Measurements from ENCODE around the gene AMPD1.
A peak's percentile ranks its signal among the peaks of the same experiment; 100 is the strongest.

Gene AMPD1

DNA sequence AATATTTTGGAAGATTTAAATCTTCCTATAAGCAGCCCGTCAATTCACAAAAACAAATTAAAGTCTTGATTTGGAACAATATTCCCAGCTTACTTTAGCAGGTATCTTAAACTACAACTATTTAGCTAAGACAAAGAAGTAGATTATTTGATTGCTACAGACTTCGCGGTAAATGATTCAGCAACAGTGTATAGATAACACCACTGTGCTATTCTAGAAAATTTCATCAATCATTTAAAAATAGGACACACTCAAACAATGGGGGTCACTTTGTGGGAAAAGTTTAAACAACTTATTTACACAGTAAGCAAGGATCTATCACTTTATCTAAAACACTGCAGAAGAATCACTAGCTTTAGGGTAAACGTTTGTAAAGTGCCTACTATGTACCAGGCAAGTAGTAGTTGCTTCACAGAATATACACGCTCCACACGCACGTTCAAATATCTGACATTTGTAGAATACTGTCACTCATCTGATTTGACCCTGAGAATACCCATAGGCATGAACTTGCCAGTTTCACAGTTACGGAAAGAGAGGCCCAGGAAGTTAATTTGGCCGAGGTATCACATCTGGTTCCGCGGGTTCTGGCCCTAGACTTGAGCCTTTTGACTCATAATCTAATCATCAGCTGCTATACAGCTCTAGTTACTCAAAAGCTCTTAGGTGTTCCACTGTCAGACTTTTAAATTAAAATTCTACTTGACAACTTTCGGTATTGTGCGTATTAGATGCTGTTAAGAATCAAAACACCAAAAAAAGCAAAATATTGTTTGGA, 26.4 kb downstream of the AMPD1 start:
- H3K4ac ChIP-seq (ENCODE audit: low read length), result no peak overlapping the region
- no peak overlapping the region for H4K8ac ChIP-seq (ENCODE audit: low read depth, low read length)
- H2AK5ac ChIP-seq (ENCODE audit: low read depth, low read length), result no peak overlapping the region
- peak overlapping the region; percentile 98 for H2AFZ ChIP-seq (ENCODE audit: low read length)
- H3K4me3 ChIP-seq (ENCODE audit: low read length in 2 of 2), result peak overlapping the region in 1 of 2 donors; percentile 56
- WGBS, 2 donors (ENCODE audit: extremely low coverage in 2 of 2, insufficient read length in 2 of 2, insufficient replicate concordance in 1 of 2), result no CpG with 5 or more reads among the region's 13 CpGs
- H3K4me1 ChIP-seq (ENCODE audit: control insufficient read depth in 2 of 2, insufficient read depth in 1 of 2, low read depth in 1 of 2, low read length in 2 of 2), result peaks cover 0 to 4% of the 10 kb centered on the region in 2 donors
- no peaks in the 10 kb centered on the region for H3K79me1 ChIP-seq (ENCODE audit: low read depth, low read length)
- H2BK12ac ChIP-seq (ENCODE audit: low read length), result no peak overlapping the region
- no peak overlapping the region for H3K18ac ChIP-seq (ENCODE audit: low read length)
- H3K27ac ChIP-seq (replicated peaks; ENCODE audit: low read length), result no peak overlapping the region
- no peaks in the 10 kb centered on the region for H3K9me3 ChIP-seq (replicated peaks in 1 of 2; ENCODE audit: control insufficient read depth in 2 of 2, insufficient read depth in 1 of 2, low read depth in 1 of 2, low read length in 2 of 2)
- no peak overlapping the region for H2BK15ac ChIP-seq (ENCODE audit: low read length)
- H3K27me3 ChIP-seq (ENCODE audit: control insufficient read depth in 3 of 3, insufficient read depth in 3 of 3, low read depth in 1 of 3, low read length in 3 of 3), result peaks cover 0 to 81% (median 18%) of the 10 kb centered on the region in 3 experiments
- H4K91ac ChIP-seq (ENCODE audit: low read depth, low read length, poor library complexity), result no peak overlapping the region
- H3K14ac ChIP-seq (ENCODE audit: low read length), result no peak overlapping the region
- no peak overlapping the region for H3K9ac ChIP-seq (ENCODE audit: low read depth, low read length, poor library complexity)
- peak; percentile 5 for DNase-seq (ENCODE audit: low spot score)
- H3K23ac ChIP-seq (ENCODE audit: low read depth, low read length, poor library complexity), result no peak overlapping the region
- no peak overlapping the region for H2BK120ac ChIP-seq (ENCODE audit: low read depth, low read length)
- H3K36me3 ChIP-seq (replicated peaks in 1 of 2; ENCODE audit: control insufficient read depth in 2 of 2, insufficient read depth in 2 of 2, low read length in 2 of 2), result no peaks in the 10 kb centered on the region
- H2BK5ac ChIP-seq (ENCODE audit: low read length), result no peak overlapping the region
- peak overlapping the region; percentile 94 for H3K4me2 ChIP-seq (ENCODE audit: insufficient read depth, low read length, poor library complexity, severe bottlenecking)

DNA sequence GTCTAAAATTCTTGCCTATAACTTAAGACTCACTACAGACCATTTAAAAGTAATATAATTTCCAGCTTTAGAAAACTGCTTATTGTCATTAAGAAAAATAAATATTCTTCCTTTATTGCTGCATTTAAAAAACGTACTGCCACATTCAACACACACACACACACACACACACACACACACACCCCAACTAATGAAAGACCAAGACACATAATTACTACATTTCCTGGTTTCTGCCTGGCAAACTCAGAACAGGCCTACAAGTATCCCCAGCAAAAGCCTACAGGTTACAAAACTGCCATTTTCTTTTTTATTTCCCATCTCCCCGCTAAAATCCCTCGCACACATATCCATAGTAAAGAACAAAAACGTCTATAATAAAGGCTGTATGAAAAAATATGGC, 27.0 kb downstream of the AMPD1 start:
- Histone ChIP-seq H3K79me1 (ENCODE audit: low read depth, low read length) (no peaks in the 10 kb centered on the region), H2AK5ac (ENCODE audit: low read depth, low read length) (no peak overlapping the region)

DNA sequence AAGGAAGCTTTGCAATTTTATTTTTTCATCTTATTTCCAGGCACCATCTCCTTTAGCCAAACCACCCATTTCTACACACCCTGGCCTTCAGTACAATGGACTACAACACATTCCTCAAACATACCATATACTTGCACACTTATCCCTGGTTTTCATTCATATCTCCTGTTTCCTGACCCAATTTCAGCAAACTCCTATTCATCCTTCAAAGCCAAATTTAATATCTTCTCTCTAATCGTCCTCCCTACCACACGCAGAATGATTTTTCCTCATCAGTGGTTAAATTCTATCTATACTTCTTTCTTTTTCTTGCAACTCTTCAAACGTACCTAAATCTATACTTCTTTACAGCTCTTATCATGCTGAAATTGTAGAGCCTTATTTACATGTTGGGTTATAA, 28.4 kb downstream of the AMPD1 start:
- Histone ChIP-seq H2BK15ac (ENCODE audit: low read length) (no peak overlapping the region), H4K91ac (ENCODE audit: low read depth, low read length, poor library complexity) (no peak overlapping the region), H3K4me1 (ENCODE audit: control insufficient read depth in 2 of 2, insufficient read depth in 1 of 2, low read depth in 1 of 2, low read length in 2 of 2) (peaks cover 0 to 4% of the 10 kb centered on the region in 2 donors), H3K9ac (ENCODE audit: low read depth, low read length, poor library complexity) (no peak overlapping the region), H3K27me3 (ENCODE audit: control insufficient read depth in 3 of 3, insufficient read depth in 3 of 3, low read depth in 1 of 3, low read length in 3 of 3) (peaks cover 0 to 61% (median 17%) of the 10 kb centered on the region in 3 experiments), H3K27ac (replicated peaks; ENCODE audit: low read length) (no peak overlapping the region), H3K9me3 (replicated peaks in 1 of 2; ENCODE audit: control insufficient read depth in 2 of 2, insufficient read depth in 1 of 2, low read depth in 1 of 2, low read length in 2 of 2) (no peaks in the 10 kb centered on the region), H2BK120ac (ENCODE audit: low read depth, low read length) (no peak overlapping the region), H2BK12ac (ENCODE audit: low read length) (no peak overlapping the region), H3K36me3 (replicated peaks in 1 of 2; ENCODE audit: control insufficient read depth in 2 of 2, insufficient read depth in 2 of 2, low read length in 2 of 2) (no peaks in the 10 kb centered on the region), H4K8ac (ENCODE audit: low read depth, low read length) (no peak overlapping the region), H2BK5ac (ENCODE audit: low read length) (no peak overlapping the region), H3K14ac (ENCODE audit: low read length) (no peak overlapping the region), H3K4me3 (ENCODE audit: low read length in 2 of 2) (no peak overlapping the region), H3K18ac (ENCODE audit: low read length) (no peak overlapping the region), H2AK5ac (ENCODE audit: low read depth, low read length) (no peak overlapping the region), H3K23ac (ENCODE audit: low read depth, low read length, poor library complexity) (no peak overlapping the region), H3K79me1 (ENCODE audit: low read depth, low read length) (no peaks in the 10 kb centered on the region), H3K4me2 (ENCODE audit: insufficient read depth, low read length, poor library complexity, severe bottlenecking) (no peak overlapping the region), H3K4ac (ENCODE audit: low read length) (no peak overlapping the region), H2AFZ (ENCODE audit: low read length) (no peak overlapping the region)
- 100% methylated on average over 1 to 3 of the region's 3 CpGs for WGBS, 2 donors (ENCODE audit: extremely low coverage in 2 of 2, insufficient read length in 2 of 2, insufficient replicate concordance in 1 of 2)
- DNase-seq (ENCODE audit: low spot score), result no peak

More for the DNA sequence above, 27.0 kb downstream of the AMPD1 start:
- Histone ChIP-seq H3K9ac (ENCODE audit: low read depth, low read length, poor library complexity) (no peak overlapping the region), H3K18ac (ENCODE audit: low read length) (no peak overlapping the region), H2BK15ac (ENCODE audit: low read length) (no peak overlapping the region), H4K8ac (ENCODE audit: low read depth, low read length) (no peak overlapping the region), H2BK12ac (ENCODE audit: low read length) (no peak overlapping the region), H3K4me1 (ENCODE audit: control insufficient read depth in 2 of 2, insufficient read depth in 1 of 2, low read depth in 1 of 2, low read length in 2 of 2) (peaks cover 0 to 4% of the 10 kb centered on the region in 2 donors), H4K91ac (ENCODE audit: low read depth, low read length, poor library complexity) (no peak overlapping the region), H3K4me2 (ENCODE audit: insufficient read depth, low read length, poor library complexity, severe bottlenecking) (no peak overlapping the region), H3K9me3 (replicated peaks in 1 of 2; ENCODE audit: control insufficient read depth in 2 of 2, insufficient read depth in 1 of 2, low read depth in 1 of 2, low read length in 2 of 2) (no peaks in the 10 kb centered on the region), H2BK120ac (ENCODE audit: low read depth, low read length) (no peak overlapping the region), H3K36me3 (replicated peaks in 1 of 2; ENCODE audit: control insufficient read depth in 2 of 2, insufficient read depth in 2 of 2, low read length in 2 of 2) (no peaks in the 10 kb centered on the region), H2BK5ac (ENCODE audit: low read length) (no peak overlapping the region), H3K4ac (ENCODE audit: low read length) (no peak overlapping the region), H3K14ac (ENCODE audit: low read length) (no peak overlapping the region), H3K27me3 (ENCODE audit: control insufficient read depth in 3 of 3, insufficient read depth in 3 of 3, low read depth in 1 of 3, low read length in 3 of 3) (peaks cover 0 to 76% (median 18%) of the 10 kb centered on the region in 3 experiments), H3K27ac (replicated peaks; ENCODE audit: low read length) (no peak overlapping the region), H3K4me3 (ENCODE audit: low read length in 2 of 2) (no peak overlapping the region), H2AFZ (ENCODE audit: low read length) (no peak overlapping the region), H3K23ac (ENCODE audit: low read depth, low read length, poor library complexity) (no peak overlapping the region)
- DNase-seq (ENCODE audit: low spot score), result no peak
- WGBS, 2 donors (ENCODE audit: extremely low coverage in 2 of 2, insufficient read length in 2 of 2, insufficient replicate concordance in 1 of 2), result 100% methylated on average over 2 to 3 of the region's 4 CpGs

DNA sequence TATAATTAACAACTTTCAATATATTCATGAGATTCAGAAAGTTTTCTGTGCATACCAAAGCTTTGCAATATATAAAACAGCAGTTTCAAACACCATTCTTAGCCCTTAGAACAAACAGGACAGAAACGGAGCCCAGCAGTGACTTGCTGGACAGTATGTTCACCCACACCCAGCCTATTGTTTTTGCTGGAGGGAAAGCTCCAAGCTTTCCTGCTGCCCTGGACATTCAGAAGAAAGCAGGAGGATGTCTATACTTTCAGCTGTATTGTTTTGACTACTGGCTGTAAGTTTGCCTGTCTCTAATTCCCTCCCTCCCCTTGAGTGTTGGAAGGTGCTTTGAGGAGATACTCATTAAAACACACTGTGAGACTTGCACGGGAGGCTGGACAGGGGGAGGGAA, 35.1 kb downstream of the AMPD1 start:
- Histone ChIP-seq H3K9ac (ENCODE audit: low read depth, low read length, poor library complexity) (no peak overlapping the region), H2BK120ac (ENCODE audit: low read depth, low read length) (no peak overlapping the region), H3K4me1 (ENCODE audit: control insufficient read depth in 2 of 2, insufficient read depth in 1 of 2, low read depth in 1 of 2, low read length in 2 of 2) (peaks cover 0 to 4% of the 10 kb centered on the region in 2 donors), H3K36me3 (replicated peaks in 1 of 2; ENCODE audit: control insufficient read depth in 2 of 2, insufficient read depth in 2 of 2, low read length in 2 of 2) (no peaks in the 10 kb centered on the region), H3K14ac (ENCODE audit: low read length) (no peak overlapping the region), H2BK15ac (ENCODE audit: low read length) (no peak overlapping the region), H3K27me3 (ENCODE audit: control insufficient read depth in 3 of 3, insufficient read depth in 3 of 3, low read depth in 1 of 3, low read length in 3 of 3) (peaks cover 0 to 5% (median 0%) of the 10 kb centered on the region in 3 experiments), H3K18ac (ENCODE audit: low read length) (no peak overlapping the region), H2AK5ac (ENCODE audit: low read depth, low read length) (no peak overlapping the region), H3K4ac (ENCODE audit: low read length) (no peak overlapping the region), H3K4me2 (ENCODE audit: insufficient read depth, low read length, poor library complexity, severe bottlenecking) (no peak overlapping the region), H3K79me1 (ENCODE audit: low read depth, low read length) (no peaks in the 10 kb centered on the region), H3K9me3 (replicated peaks in 1 of 2; ENCODE audit: control insufficient read depth in 2 of 2, insufficient read depth in 1 of 2, low read depth in 1 of 2, low read length in 2 of 2) (no peaks in the 10 kb centered on the region), H3K27ac (replicated peaks; ENCODE audit: low read length) (no peak overlapping the region), H3K4me3 (ENCODE audit: low read length in 2 of 2) (no peak overlapping the region), H2AFZ (ENCODE audit: low read length) (peak overlapping the region; percentile 72), H4K8ac (ENCODE audit: low read depth, low read length) (no peak overlapping the region), H2BK5ac (ENCODE audit: low read length) (no peak overlapping the region), H3K23ac (ENCODE audit: low read depth, low read length, poor library complexity) (no peak overlapping the region), H2BK12ac (ENCODE audit: low read length) (no peak overlapping the region), H4K91ac (ENCODE audit: low read depth, low read length, poor library complexity) (no peak overlapping the region)
- peak; percentile 8 for DNase-seq (ENCODE audit: low spot score)
- WGBS, 2 donors (ENCODE audit: extremely low coverage in 2 of 2, insufficient read length in 2 of 2, insufficient replicate concordance in 1 of 2), result no CpG with 5 or more reads among the region's 2 CpGs

Measured in neuronal stem cell (in vitro differentiated cells).